ENCODE data around the gene GALNT17.

DNA sequence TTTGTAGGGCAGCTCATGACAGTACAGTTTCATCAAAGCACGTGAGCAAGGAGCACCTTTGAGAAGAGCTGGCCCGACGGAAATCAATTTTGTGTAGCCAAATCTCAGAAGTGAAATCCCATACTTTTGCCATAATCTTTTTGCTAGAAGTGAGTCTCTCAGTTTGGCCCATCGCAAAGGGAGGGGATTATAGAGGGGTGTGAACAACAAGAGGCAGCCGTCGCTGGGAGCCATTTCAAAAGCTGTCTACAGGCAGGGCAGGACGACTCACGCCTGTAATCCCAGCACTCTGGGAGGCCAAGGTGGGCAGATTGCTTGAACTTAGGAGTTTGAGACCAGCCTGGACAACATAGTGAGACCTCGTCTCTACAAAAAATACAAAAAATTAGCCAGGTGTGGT, 599.8 kb downstream of the GALNT17 start:
- TF ChIP-seq, protein P1, sequence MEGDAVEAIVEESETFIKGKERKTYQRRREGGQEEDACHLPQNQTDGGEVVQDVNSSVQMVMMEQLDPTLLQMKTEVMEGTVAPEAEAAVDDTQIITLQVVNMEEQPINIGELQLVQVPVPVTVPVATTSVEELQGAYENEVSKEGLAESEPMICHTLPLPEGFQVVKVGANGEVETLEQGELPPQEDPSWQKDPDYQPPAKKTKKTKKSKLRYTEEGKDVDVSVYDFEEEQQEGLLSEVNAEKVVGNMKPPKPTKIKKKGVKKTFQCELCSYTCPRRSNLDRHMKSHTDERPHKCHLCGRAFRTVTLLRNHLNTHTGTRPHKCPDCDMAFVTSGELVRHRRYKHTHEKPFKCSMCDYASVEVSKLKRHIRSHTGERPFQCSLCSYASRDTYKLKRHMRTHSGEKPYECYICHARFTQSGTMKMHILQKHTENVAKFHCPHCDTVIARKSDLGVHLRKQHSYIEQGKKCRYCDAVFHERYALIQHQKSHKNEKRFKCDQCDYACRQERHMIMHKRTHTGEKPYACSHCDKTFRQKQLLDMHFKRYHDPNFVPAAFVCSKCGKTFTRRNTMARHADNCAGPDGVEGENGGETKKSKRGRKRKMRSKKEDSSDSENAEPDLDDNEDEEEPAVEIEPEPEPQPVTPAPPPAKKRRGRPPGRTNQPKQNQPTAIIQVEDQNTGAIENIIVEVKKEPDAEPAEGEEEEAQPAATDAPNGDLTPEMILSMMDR (IDR thresholded peaks at IDR 0.05) = no peak
- no peak for TF ChIP-seq EP300 (IDR thresholded peaks at IDR 0.05)

Data from upper lobe of left lung (tissue), 4 donors.